OCI-LY7 (cell line): Measurements from ENCODE around the gene CCDC83.

ENCODE experiments used
- EZH2phosphoT487 ChIP-seq: fragments of 200-600 bp; sonication (generic); IDR thresholded peaks from 2 replicates; pipeline ENCODE4 v1.6.1; 2018; ENCODE audit warnings: low read depth, borderline replicate concordance, mild to moderate bottlenecking, mixed run types, antibody characterized with exemption, low read length, moderate library complexity, mixed read lengths
- TF ChIP-seq, protein P1 (sequence below): fragments of 200-600 bp; sonication (generic); conservative IDR thresholded peaks from 2 replicates; pipeline ENCODE4 v1.5.1; 2014; ENCODE audit warnings: mild to moderate bottlenecking, antibody characterized with exemption, low read length, moderate library complexity, mixed read lengths

- TF ChIP-seq, protein P1, sequence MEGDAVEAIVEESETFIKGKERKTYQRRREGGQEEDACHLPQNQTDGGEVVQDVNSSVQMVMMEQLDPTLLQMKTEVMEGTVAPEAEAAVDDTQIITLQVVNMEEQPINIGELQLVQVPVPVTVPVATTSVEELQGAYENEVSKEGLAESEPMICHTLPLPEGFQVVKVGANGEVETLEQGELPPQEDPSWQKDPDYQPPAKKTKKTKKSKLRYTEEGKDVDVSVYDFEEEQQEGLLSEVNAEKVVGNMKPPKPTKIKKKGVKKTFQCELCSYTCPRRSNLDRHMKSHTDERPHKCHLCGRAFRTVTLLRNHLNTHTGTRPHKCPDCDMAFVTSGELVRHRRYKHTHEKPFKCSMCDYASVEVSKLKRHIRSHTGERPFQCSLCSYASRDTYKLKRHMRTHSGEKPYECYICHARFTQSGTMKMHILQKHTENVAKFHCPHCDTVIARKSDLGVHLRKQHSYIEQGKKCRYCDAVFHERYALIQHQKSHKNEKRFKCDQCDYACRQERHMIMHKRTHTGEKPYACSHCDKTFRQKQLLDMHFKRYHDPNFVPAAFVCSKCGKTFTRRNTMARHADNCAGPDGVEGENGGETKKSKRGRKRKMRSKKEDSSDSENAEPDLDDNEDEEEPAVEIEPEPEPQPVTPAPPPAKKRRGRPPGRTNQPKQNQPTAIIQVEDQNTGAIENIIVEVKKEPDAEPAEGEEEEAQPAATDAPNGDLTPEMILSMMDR, result no peak
- TF ChIP-seq EZH2phosphoT487, result no peak
These were observed 43.3 kb downstream of the CCDC83 start for GRCh38 chr11:85898456-85898855.
